SU-DHL-6 (cell line): ENCODE results near the gene TMEM109.

Source experiments
- H2AFZ ChIP-seq: fragments of 200-600 bp; sonication (generic); 2 replicates; pipeline ENCODE4 v1.6.1; 2014; ENCODE audit warnings: low read depth, mild to moderate bottlenecking, moderate library complexity, mixed read lengths, antibody characterized with exemption, low read length; ENCODE audit not compliant: severe bottlenecking
- H3F3A ChIP-seq: fragments of 200-600 bp; shearing (Covaris generic); 2 replicates; pipeline ENCODE4 v1.6.0; 2016; ENCODE audit warnings: antibody characterized with exemption, mild to moderate bottlenecking; ENCODE audit not compliant: insufficient read depth
- H3K27ac ChIP-seq: fragments of 200-600 bp; sonication (generic); 2 replicates; pipeline ENCODE4 v1.5.1; 2016; ENCODE audit warnings: low read depth, mild to moderate bottlenecking, low read length, moderate library complexity, mixed read lengths
- H3K27me3 ChIP-seq: fragments of 200-600 bp; sonication (generic), shearing (Covaris generic); 2 replicates; pipeline ENCODE4 v1.6.0; 2014; ENCODE audit warnings: mild to moderate bottlenecking, low read length
- H3K36me3 ChIP-seq: fragments of 200-600 bp; sonication (generic); 2 replicates; pipeline ENCODE4 v1.6.1; 2014; ENCODE audit warnings: mild to moderate bottlenecking, low read length, mixed read lengths
- H3K4me2 ChIP-seq: fragments of 300-600, 200-600 bp; shearing (Covaris generic), sonication (generic); 2 replicates; pipeline ENCODE4 v1.6.0; 2014; ENCODE audit warnings: low read length, low read depth, mild to moderate bottlenecking; ENCODE audit not compliant: poor library complexity, severe bottlenecking
- H3K4me3 ChIP-seq: fragments of 200-600 bp; sonication (generic); 2 replicates; pipeline ENCODE4 v1.5.1; 2014; ENCODE audit warnings: antibody characterized with exemption, low read length, mild to moderate bottlenecking, mixed read lengths; ENCODE audit not compliant: insufficient read depth, poor library complexity, severe bottlenecking
- H3K79me2 ChIP-seq: fragments of 200-600 bp; sonication (generic); 2 replicates; pipeline ENCODE4 v1.6.1; 2014; ENCODE audit warnings: mild to moderate bottlenecking, low read length, moderate library complexity; ENCODE audit not compliant: insufficient read depth
- H3K9ac ChIP-seq: fragments of 200-600 bp; sonication (generic); 2 replicates; pipeline ENCODE4 v1.7.0; 2014; ENCODE audit warnings: mild to moderate bottlenecking, low read length
- H3K9me2 ChIP-seq: fragments of 200-600 bp; sonication (generic); replicated peaks from 2 replicates; pipeline ENCODE4 v1.6.1; 2014; ENCODE audit warnings: low read length; ENCODE audit not compliant: insufficient read depth
- H3K9me3 ChIP-seq: fragments of 200-600 bp; sonication (generic); 2 replicates; pipeline ENCODE4 v1.6.1; 2014; ENCODE audit warnings: low read length, mixed read lengths; ENCODE audit not compliant: insufficient read depth
- H4K20me1 ChIP-seq: fragments of 200-600 bp; sonication (generic); 2 replicates; pipeline ENCODE4 v1.6.1; 2014; ENCODE audit warnings: low read depth, mild to moderate bottlenecking, antibody characterized with exemption, low read length, moderate library complexity, mixed read lengths
- CTCF ChIP-seq: fragments of 200-600 bp; sonication (generic); IDR thresholded peaks from one replicate; pipeline ENCODE4 v1.5.1; 2017; ENCODE audit warnings: antibody characterized with exemption, mild to moderate bottlenecking, low read length, moderate library complexity; ENCODE audit not compliant: insufficient read depth, poor library complexity, severe bottlenecking
- EZH2phosphoT487 ChIP-seq: fragments of 200-600 bp; sonication (generic), shearing (Covaris generic); conservative IDR thresholded peaks from 2 replicates; pipeline ENCODE4 v1.6.1; 2018; ENCODE audit warnings: mild to moderate bottlenecking, antibody characterized with exemption, low read length, moderate library complexity, mixed read lengths

TMEM109 gene

GRCh38 chr11:60867871-60868681, 45.9 kb upstream of the TMEM109 start:
- no peak overlapping the region for H3K9ac ChIP-seq
- H2AFZ ChIP-seq, result no peak overlapping the region
- TF ChIP-seq CTCF (no peak), EZH2phosphoT487 (no peak)
- no peaks in the 10 kb centered on the region for H3K27me3 ChIP-seq
- no peaks in the 10 kb centered on the region for H3F3A ChIP-seq
- H3K9me2 ChIP-seq, result no peaks in the 10 kb centered on the region
- no peaks in the 10 kb centered on the region for H4K20me1 ChIP-seq
- H3K4me2 ChIP-seq, result no peak overlapping the region
- H3K36me3 ChIP-seq, result no peaks in the 10 kb centered on the region
- no peak overlapping the region for H3K27ac ChIP-seq
- no peaks in the 10 kb centered on the region for H3K79me2 ChIP-seq
- no peak overlapping the region for H3K4me3 ChIP-seq
- H3K9me3 ChIP-seq, result no peaks in the 10 kb centered on the region

GRCh38 chr11:60868682-60869450, 45.1 kb upstream of the TMEM109 start:
- H4K20me1 ChIP-seq, result no peaks in the 10 kb centered on the region
- no peak overlapping the region for H3K27ac ChIP-seq
- no peaks in the 10 kb centered on the region for H3K36me3 ChIP-seq
- no peaks in the 10 kb centered on the region for H3F3A ChIP-seq
- no peak overlapping the region for H3K4me2 ChIP-seq
- no peak for TF ChIP-seq EZH2phosphoT487
- TF ChIP-seq CTCF, result no peak
- no peak overlapping the region for H3K9ac ChIP-seq
- H3K4me3 ChIP-seq, result no peak overlapping the region
- H3K9me2 ChIP-seq, result no peaks in the 10 kb centered on the region
- H3K79me2 ChIP-seq, result no peaks in the 10 kb centered on the region
- H2AFZ ChIP-seq, result no peak overlapping the region
- no peaks in the 10 kb centered on the region for H3K27me3 ChIP-seq
- H3K9me3 ChIP-seq, result no peaks in the 10 kb centered on the region

GRCh38 chr11:60869451-60869825, 44.5 kb upstream of the TMEM109 start:
- H2AFZ ChIP-seq, result no peak overlapping the region
- no peak overlapping the region for H3K4me2 ChIP-seq
- no peaks in the 10 kb centered on the region for H3K27me3 ChIP-seq
- H3K9me3 ChIP-seq, result no peaks in the 10 kb centered on the region
- H3K79me2 ChIP-seq, result no peaks in the 10 kb centered on the region
- H3K27ac ChIP-seq, result no peak overlapping the region
- no peak for TF ChIP-seq EZH2phosphoT487
- no peak for TF ChIP-seq CTCF
- H4K20me1 ChIP-seq, result no peaks in the 10 kb centered on the region
- H3K9ac ChIP-seq, result no peak overlapping the region
- no peaks in the 10 kb centered on the region for H3F3A ChIP-seq
- H3K36me3 ChIP-seq, result no peaks in the 10 kb centered on the region
- H3K4me3 ChIP-seq, result no peak overlapping the region
- H3K9me2 ChIP-seq, result no peaks in the 10 kb centered on the region
